Esophagus muscularis mucosa (tissue), 4 donors: Measurements from ENCODE around the gene PTPN6. TPM values are rescaled to one million over a fixed set of nuclear protein-coding genes. Genes with fewer than 3 reads are reported as not detected.

Experiments
- DNase-seq: peaks from one replicate; pipeline ENCODE4 v3.0.0-alpha.2; 2017; ENCODE audit errors: extremely low spot score
- H3K27ac ChIP-seq, 4 donors: fragments of 200-600 bp; sonication (generic); replicated peaks in 1 of 4; 1 replicate in 3 of 4; 2 replicates in 1 of 4; pipeline ENCODE4 v1.5.1; 2016 to 2019; ENCODE audit warnings: mild to moderate bottlenecking in 1 of 4
- H3K27me3 ChIP-seq, 4 donors: fragments of 200-600 bp; sonication (generic); one replicate each; pipeline versions ENCODE4 v1.5.1 to v1.6.0; 2016 to 2019
- H3K36me3 ChIP-seq, 4 donors: fragments of 200-600 bp; sonication (generic); one replicate each; pipeline ENCODE4 v1.5.1; 2016 to 2019
- H3K4me1 ChIP-seq, 4 donors: fragments of 200-600 bp; sonication (generic); one replicate each; pipeline ENCODE4 v1.5.1; 2016 to 2019
- H3K4me3 ChIP-seq, 4 donors: fragments of 200-600 bp; sonication (generic); 1 replicate in 2 of 4; 2 replicates in 2 of 4; pipeline ENCODE4 v1.5.1; 2016 to 2019; ENCODE audit warnings: mild to moderate bottlenecking in 4 of 4, moderate library complexity in 1 of 4
- H3K9me3 ChIP-seq, 4 donors: fragments of 200-600 bp; sonication (generic); 1 replicate in 3 of 4; 2 replicates in 1 of 4; pipeline ENCODE4 v1.5.1; 2016 to 2019
- EP300 ChIP-seq: sonication (generic); formaldehyde crosslinking; IDR thresholded peaks from one replicate; pipeline ENCODE4 v1.6.1; 2017; ENCODE audit warnings: antibody characterized with exemption
- POLR2A ChIP-seq: fragments of 450-650 bp; IDR thresholded peaks from one replicate; pipeline ENCODE4 v1.6.1; 2017; ENCODE audit warnings: antibody characterized with exemption, moderate library complexity, mild to moderate bottlenecking, low read depth
- POLR2AphosphoS5 ChIP-seq, 2 donors: sonication (generic); formaldehyde crosslinking; IDR thresholded peaks; one replicate each; pipeline ENCODE4 v1.6.1; 2017; ENCODE audit warnings: antibody characterized with exemption in 2 of 2
- WGBS: methylation state at CpG from one replicate; pipeline ENCODE4 v1.1.5; 2018; 5-methylcytosine and 5-hydroxymethylcytosine counted together
- intact Hi-C: fragments of 100-400 bp; cut with DNase I; formaldehyde crosslinking; loops from one replicate; pipeline ENCODE4 v1.15.1; 2023
- total RNA-seq, 4 donors: library from RNA; depleted of rRNA; stranded (reverse); fragments of >200 nt; gene quantifications; one replicate each; pipeline versions ENCODE4 v1.1.0 to v1.2.1, GENCODE V29; 2016
- TF ChIP-seq, protein P1 (sequence below), 3 experiments: fragments of 200-600 bp in 2 of 3; fragments of 450-650 bp in 1 of 3; sonication (generic) in 2 of 3; IDR thresholded peaks; one replicate each; pipeline ENCODE4 v1.5.1; 2017 to 2019; ENCODE audit warnings: antibody characterized with exemption in 3 of 3, mild to moderate bottlenecking in 2 of 3, moderate library complexity in 1 of 3

PTPN6 gene
- total RNA-seq, 4 donors from 2014 or later = 9.1 to 16.9 (median 13.3) TPM

DNA sequence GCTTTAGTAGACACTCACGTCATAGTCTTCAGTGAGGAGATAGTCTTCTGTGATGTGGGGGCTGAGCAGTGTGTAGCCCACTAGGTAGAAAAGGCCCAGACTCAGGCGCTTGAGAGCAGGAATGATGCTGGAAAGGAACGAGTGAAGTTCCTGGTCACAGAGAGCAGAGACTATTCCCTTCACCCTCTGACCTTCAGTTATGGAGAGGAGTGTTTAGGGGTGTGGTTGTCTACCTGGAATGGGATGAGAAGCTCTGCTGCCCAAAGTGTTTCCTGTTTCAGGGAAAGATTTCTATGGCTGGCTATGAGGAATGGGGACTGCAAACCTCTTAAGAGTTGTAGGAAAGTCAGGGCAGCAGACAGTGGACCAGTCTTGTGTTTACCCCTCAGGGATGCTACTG lies 28.3 kb downstream of the PTPN6 start:
- TF ChIP-seq POLR2A = no peak
- no peak for TF ChIP-seq EP300
- TF ChIP-seq POLR2AphosphoS5 (IDR thresholded peaks at IDR 0.05) = no peak
- TF ChIP-seq, protein P1, sequence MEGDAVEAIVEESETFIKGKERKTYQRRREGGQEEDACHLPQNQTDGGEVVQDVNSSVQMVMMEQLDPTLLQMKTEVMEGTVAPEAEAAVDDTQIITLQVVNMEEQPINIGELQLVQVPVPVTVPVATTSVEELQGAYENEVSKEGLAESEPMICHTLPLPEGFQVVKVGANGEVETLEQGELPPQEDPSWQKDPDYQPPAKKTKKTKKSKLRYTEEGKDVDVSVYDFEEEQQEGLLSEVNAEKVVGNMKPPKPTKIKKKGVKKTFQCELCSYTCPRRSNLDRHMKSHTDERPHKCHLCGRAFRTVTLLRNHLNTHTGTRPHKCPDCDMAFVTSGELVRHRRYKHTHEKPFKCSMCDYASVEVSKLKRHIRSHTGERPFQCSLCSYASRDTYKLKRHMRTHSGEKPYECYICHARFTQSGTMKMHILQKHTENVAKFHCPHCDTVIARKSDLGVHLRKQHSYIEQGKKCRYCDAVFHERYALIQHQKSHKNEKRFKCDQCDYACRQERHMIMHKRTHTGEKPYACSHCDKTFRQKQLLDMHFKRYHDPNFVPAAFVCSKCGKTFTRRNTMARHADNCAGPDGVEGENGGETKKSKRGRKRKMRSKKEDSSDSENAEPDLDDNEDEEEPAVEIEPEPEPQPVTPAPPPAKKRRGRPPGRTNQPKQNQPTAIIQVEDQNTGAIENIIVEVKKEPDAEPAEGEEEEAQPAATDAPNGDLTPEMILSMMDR (IDR thresholded peaks at IDR 0.05) = no peak
- no peak overlapping the region for H3K27ac ChIP-seq
- DNase-seq = no peak
- intact Hi-C loops = no loop called here
- H3K27me3 ChIP-seq = no peaks in the 10 kb centered on the region
- WGBS = 74% methylated on average over 3 of the region's 3 CpGs
- H3K4me1 ChIP-seq = peaks cover 0 to 8% (median 0%) of the 10 kb centered on the region in 4 donors
- H3K9me3 ChIP-seq = no peaks in the 10 kb centered on the region
- H3K4me3 ChIP-seq = no peak overlapping the region
- H3K36me3 ChIP-seq = peaks cover 34 to 100% (median 93%) of the 10 kb centered on the region in 4 donors

DNA sequence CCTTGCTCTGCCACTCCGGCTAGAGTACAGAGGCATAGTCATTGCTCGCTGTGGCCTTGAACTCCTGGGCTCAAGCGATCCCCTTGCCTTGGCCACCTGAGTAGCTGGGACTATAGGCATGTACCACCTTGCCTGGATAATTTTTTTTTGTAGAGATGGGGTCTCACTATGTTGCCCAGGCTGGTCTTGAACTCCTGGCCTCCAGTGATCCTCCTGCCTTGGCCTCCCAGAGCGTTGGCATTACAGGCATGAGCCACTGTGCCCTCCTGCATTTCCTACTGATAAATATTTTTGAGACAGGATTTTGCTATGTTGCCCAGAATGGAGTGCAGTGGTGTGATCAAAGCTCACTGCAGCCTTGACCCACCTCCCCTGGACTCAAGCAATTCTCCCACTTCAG lies 28.9 kb downstream of the PTPN6 start:
- WGBS = 99% methylated on average over 4 of the region's 4 CpGs

DNA sequence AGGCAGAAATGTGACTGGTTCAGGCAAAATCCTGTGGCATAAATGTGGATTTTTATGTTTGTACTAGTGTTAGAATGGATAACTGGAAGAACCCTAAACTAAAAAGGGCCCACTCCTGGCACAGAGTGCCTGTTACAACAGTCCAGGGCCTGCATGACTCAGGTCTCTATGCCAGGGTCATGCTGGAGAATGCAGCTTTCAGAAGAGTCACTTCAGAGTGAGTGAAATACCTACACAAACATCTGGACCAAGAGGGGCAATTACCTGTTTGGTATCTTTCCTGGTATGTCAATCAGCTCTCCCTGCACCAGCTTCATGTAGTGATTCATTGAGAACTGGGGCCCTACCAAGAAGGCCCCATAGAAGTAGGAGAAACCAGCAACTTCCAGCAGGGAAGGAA lies 29.6 kb downstream of the PTPN6 start:
- H3K27me3 ChIP-seq = no peaks in the 10 kb centered on the region
- intact Hi-C loops = no loop called here
- no peak overlapping the region for H3K4me3 ChIP-seq
- no peak overlapping the region for H3K27ac ChIP-seq
- no peaks in the 10 kb centered on the region for H3K9me3 ChIP-seq
- H3K36me3 ChIP-seq = peaks cover 21 to 95% (median 81%) of the 10 kb centered on the region in 4 donors
- TF ChIP-seq, protein P1 (IDR thresholded peaks at IDR 0.05) = no peak
- TF ChIP-seq POLR2AphosphoS5 (IDR thresholded peaks at IDR 0.05) (no peak), POLR2A (no peak), EP300 (no peak)
- no peak for DNase-seq
- H3K4me1 ChIP-seq = peaks cover 0 to 8% (median 0%) of the 10 kb centered on the region in 4 donors

More for the DNA sequence above, 28.9 kb downstream of the PTPN6 start:
- H3K9me3 ChIP-seq = no peaks in the 10 kb centered on the region
- TF ChIP-seq, protein P1 (IDR thresholded peaks at IDR 0.05) = no peak
- TF ChIP-seq POLR2AphosphoS5 (IDR thresholded peaks at IDR 0.05) = no peak
- no peak for TF ChIP-seq EP300
- no peak for TF ChIP-seq POLR2A
- no peaks in the 10 kb centered on the region for H3K27me3 ChIP-seq
- no peak overlapping the region for H3K27ac ChIP-seq
- peaks cover 28 to 97% (median 87%) of the 10 kb centered on the region in 4 donors for H3K36me3 ChIP-seq
- intact Hi-C loops = no loop called here
- no peak overlapping the region for H3K4me3 ChIP-seq
- no peak for DNase-seq
- peaks cover 0 to 8% (median 0%) of the 10 kb centered on the region in 4 donors for H3K4me1 ChIP-seq

DNA sequence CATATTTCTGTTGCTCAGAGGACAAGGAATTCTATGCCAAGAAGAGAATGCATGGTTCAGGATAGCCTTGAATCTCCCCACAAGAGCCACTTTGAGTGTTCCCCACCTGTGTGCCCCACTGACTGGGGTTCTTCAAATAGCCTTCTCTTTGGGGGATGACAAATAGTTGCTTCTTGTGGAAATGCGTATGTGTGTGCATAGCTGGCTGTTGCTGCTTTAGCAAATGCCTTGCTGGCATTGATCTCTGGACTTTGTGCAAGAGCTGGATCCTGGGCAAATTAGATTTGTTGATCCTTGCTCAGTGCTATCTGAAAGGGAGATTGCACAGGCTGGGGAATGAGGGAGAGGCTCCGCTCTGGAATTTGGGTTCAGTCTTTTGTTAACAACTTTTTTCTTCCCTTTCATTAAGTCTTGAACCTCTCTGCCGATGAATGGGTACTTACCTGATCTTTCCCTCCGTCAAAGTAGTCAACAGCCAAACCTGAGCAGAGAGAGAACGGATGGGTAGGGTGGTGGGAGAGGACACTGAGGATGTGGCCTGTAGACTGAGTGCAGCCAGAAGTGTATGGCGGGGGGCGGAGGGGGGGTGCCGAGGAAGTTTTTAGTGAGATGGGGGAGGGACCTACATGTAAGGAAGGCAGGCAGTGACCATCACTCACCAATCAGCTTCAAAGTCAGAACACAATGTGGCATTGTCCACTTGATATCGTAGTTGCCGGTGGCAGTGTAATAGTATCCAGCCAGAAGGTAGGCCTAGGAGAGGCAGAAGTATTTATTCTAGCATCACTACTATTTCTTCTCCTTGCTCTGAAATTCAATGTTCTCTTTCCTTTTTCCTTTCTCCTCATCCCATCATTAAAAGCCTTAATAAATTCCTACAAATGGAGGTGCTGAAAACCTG lies 30.2 kb downstream of the PTPN6 start:
- H3K9me3 ChIP-seq = no peaks in the 10 kb centered on the region
- DNase-seq = no peak
- H3K27me3 ChIP-seq = no peaks in the 10 kb centered on the region
- peaks cover 15 to 94% (median 74%) of the 10 kb centered on the region in 4 donors for H3K36me3 ChIP-seq
- intact Hi-C loops = no loop called here
- TF ChIP-seq POLR2A (no peak), EP300 (no peak)
- TF ChIP-seq, protein P1 (IDR thresholded peaks at IDR 0.05) = no peak
- H3K27ac ChIP-seq = no peak overlapping the region
- 93% methylated on average over 9 of the region's 10 CpGs for WGBS
- H3K4me1 ChIP-seq = peaks cover 0 to 8% (median 0%) of the 10 kb centered on the region in 4 donors
- no peak overlapping the region for H3K4me3 ChIP-seq
